ENCODE results near the gene ABHD17A. TPM values are rescaled to one million over a fixed set of nuclear protein-coding genes. Genes with fewer than 3 reads are reported as not detected.
"Not testable (repeated sequence)": the region's sequence is repeated elsewhere in the genome, so short reads cannot be mapped to it uniquely, and the experiment has no call there.

Gene ABHD17A
- total RNA-seq, 1 donor from 2014 or later: 73.9 TPM

DNA sequence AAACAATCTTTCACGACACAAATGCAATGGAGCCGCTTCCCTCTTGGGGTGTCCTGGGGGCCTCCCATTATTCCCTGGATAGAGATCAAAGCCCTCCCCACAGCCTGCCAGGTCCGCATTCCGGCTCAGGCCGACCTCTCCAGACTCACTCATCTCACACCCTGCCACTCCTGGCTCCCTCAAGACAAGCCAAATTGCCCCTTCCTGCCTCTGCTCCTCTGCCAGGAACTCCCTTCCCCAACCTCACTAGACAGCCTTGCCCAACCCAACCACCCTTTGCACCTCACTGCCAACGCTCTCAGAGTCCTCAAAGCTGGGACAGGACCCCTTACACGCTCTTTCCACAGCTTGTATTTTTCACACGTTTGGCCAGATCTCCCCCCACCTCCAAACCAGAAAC, 1.5 kb downstream of the ABHD17A start:
- Mint-ChIP-seq H3K4me3 (peak overlapping the region; percentile 97), H3K36me3 (ENCODE audit: low read depth) (no peaks in the 10 kb centered on the region), H3K27me3 (ENCODE audit: low read depth) (no peaks in the 10 kb centered on the region), H3K9me3 (no peaks in the 10 kb centered on the region), H3K4me1 (peaks cover 33% of the 10 kb centered on the region), H3K27ac (ENCODE audit: unreplicated experiment) (peak overlapping the region; percentile 89)
- no peak for TF ChIP-seq CTCF (conservative IDR thresholded peaks at IDR 0.05)
- no peak for DNase-seq (ENCODE audit: low read depth, low spot score)

DNA sequence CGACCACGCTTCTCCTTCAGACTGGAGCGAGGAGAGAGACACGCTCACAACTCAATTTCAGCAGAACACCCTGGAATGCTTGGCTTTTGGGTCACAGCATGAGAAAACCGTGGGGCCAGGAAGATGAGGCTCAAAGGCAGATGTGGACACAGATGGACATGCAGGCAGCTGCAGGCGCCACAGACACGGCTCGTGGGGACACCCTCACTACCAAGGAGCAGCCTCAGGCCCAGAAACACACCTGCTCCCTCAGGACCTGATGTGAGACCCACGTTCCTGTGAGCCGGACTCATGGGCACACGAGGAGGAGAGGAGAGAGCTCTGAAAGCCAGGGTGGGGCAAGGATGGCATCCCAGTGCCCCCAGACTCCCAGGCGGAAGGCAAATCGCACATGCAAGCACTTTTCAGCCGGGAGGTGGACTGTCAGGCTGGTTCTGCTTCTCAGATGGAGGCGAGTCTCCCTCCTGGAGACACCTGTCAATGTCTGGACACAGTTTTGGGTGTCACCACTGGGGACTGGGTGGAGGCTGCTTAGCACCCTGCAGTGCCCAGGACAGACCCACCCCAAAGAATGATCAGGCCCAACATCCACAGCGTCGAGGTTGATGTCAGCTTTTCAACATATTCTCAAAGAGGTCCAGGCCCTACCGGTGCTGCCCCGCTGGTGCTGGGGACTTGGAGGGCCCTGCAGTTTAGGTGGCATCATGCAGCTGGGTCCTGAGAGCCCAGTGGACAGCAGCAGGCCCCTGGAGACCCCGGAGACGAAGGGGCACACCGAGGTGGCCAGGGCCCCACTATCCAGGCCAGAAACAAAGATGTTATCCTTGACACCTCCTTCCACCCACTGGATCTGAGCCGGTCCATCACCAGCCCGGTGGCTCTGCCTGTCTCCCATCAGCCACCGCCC, 2.3 kb downstream of the ABHD17A start:
- no peaks in the 10 kb centered on the region for H3K9me3 Mint-ChIP-seq
- peak overlapping the region; percentile 86 for H3K27ac Mint-ChIP-seq (ENCODE audit: unreplicated experiment)
- no peak for TF ChIP-seq CTCF (conservative IDR thresholded peaks at IDR 0.05)
- H3K27me3 Mint-ChIP-seq (ENCODE audit: low read depth): no peaks in the 10 kb centered on the region
- H3K36me3 Mint-ChIP-seq (ENCODE audit: low read depth): no peaks in the 10 kb centered on the region
- no peak for DNase-seq (ENCODE audit: low read depth, low spot score)
- H3K4me3 Mint-ChIP-seq: peak overlapping the region; percentile 97
- H3K4me1 Mint-ChIP-seq: peaks cover 33% of the 10 kb centered on the region

DNA sequence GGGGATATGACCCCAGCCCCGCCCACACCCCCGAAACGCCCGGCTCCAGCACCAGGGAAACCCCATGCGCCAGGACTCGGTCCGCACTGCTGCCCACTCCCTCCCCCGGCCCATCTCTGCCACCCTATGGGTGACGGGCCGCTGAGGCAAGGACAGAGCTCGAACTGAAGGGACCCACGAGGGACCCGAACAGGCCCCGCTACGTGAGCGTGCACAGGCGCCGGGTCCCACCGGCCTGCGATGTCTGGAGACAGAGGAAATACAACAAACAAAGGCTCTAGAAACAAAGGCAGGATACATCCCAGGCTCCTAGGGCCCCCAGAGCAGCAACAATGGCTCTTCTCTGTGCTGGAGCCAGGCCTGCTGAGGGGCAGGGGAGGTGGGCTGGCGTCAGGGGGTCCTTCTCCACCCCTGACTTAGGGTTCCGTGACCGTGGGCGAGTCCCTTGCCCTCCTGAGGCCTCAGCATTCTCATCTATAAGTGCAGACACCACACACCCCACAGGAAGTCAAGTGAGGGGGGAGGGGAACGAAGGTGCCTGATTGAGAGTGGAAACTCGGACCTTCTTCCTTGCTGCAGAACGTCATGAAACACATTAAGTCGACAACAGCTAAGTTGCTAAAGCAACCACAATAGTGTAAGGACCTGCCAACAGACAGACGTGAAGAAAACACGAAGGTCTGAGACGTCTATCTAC, 3.1 kb downstream of the ABHD17A start:
- no peak for TF ChIP-seq CTCF (conservative IDR thresholded peaks at IDR 0.05)
- Mint-ChIP-seq H3K27ac (ENCODE audit: unreplicated experiment) (peak overlapping the region; percentile 86), H3K27me3 (ENCODE audit: low read depth) (no peaks in the 10 kb centered on the region), H3K4me3 (peak overlapping the region; percentile 97), H3K4me1 (peaks cover 30% of the 10 kb centered on the region), H3K36me3 (ENCODE audit: low read depth) (no peaks in the 10 kb centered on the region), H3K9me3 (no peaks in the 10 kb centered on the region)
- no peak for DNase-seq (ENCODE audit: low read depth, low spot score)

DNA sequence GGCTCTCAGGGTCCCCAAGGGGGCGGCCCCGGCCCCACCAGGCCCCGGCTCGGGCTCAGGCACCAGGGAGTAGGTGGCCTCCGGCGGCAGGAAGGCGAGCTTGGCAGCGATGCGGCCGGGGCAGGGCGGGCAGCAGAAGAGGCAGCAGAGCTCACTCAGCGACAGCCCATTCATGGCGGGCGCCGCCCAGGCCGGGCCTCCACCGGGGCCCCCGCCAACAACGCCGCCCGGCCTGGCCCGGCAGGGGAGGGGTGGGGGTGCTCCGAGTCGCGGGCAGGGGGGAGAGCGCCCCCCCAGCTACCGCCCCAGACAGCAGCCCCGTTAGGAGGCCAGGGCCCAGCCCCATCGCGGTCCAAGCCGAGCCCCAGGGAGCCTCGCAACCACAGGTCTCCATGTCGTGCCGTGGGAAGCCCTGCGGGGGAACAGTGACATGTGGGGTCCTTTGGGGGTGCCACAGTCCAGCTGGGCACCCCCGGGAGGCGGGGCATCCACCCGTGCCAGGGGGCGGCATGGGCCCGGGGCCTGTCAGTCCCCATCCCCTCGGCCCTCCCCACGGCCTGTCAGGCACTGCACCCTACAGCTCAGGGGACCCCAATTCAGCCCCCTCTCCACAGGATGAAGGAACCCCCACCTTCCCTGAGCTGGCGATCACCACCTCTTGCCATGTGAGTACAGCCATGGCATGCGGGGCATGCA, 3.8 kb downstream of the ABHD17A start:
- H3K4me3 Mint-ChIP-seq, H3K9me3 Mint-ChIP-seq: not testable (repeated sequence)

GRCh38 chr19:1880611-1881392, 4.5 kb downstream of the ABHD17A start:
- no peak for TF ChIP-seq CTCF (conservative IDR thresholded peaks at IDR 0.05)
- H3K27ac Mint-ChIP-seq (ENCODE audit: unreplicated experiment): no peak overlapping the region
- H3K9me3 Mint-ChIP-seq: no peaks in the 10 kb centered on the region
- no peak for DNase-seq (ENCODE audit: low read depth, low spot score)
- H3K36me3 Mint-ChIP-seq (ENCODE audit: low read depth): peaks cover 2% of the 10 kb centered on the region
- no peaks in the 10 kb centered on the region for H3K27me3 Mint-ChIP-seq (ENCODE audit: low read depth)
- peaks cover 33% of the 10 kb centered on the region for H3K4me1 Mint-ChIP-seq
- H3K4me3 Mint-ChIP-seq: no peak overlapping the region

More for the DNA sequence above, 3.8 kb downstream of the ABHD17A start:
- not testable (repeated sequence) for H3K36me3 Mint-ChIP-seq (ENCODE audit: low read depth); DNase-seq (ENCODE audit: low read depth, low spot score); H3K27me3 Mint-ChIP-seq (ENCODE audit: low read depth); H3K27ac Mint-ChIP-seq (ENCODE audit: unreplicated experiment)
- peaks cover 28% of the 10 kb centered on the region for H3K4me1 Mint-ChIP-seq

GRCh38 chr19:1879982-1880381, 5.3 kb downstream of the ABHD17A start:
- not testable (repeated sequence) for H3K36me3 Mint-ChIP-seq (ENCODE audit: low read depth); H3K9me3 Mint-ChIP-seq; H3K27me3 Mint-ChIP-seq (ENCODE audit: low read depth); DNase-seq (ENCODE audit: low read depth, low spot score); H3K27ac Mint-ChIP-seq (ENCODE audit: unreplicated experiment)
- peak overlapping the region; percentile 19 for H3K4me3 Mint-ChIP-seq
- H3K4me1 Mint-ChIP-seq: peaks cover 39% of the 10 kb centered on the region

DNA sequence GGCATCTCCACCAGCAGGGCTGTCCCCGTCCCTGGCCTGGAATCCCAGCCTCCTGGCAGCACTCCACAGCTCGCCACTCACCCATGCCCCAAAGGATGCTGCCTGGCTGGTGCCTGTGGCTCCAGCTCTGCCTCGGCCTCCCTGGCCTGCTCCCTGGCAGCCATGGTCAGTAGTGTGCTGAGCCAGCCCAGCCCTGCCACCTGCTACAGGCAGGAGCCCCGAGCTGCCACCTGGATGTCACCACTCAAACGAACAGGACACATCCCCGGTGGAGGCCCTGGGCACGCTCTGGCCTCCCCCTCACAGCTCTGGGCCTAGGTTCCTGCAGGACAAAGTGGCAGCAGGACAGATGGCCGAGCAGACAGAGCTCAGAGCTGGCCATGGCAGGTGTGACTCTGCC, 6.7 kb downstream of the ABHD17A start:
- not testable (repeated sequence) for H3K27me3 Mint-ChIP-seq (ENCODE audit: low read depth); H3K36me3 Mint-ChIP-seq (ENCODE audit: low read depth); H3K9me3 Mint-ChIP-seq; DNase-seq (ENCODE audit: low read depth, low spot score); H3K4me3 Mint-ChIP-seq; H3K27ac Mint-ChIP-seq (ENCODE audit: unreplicated experiment)
- H3K4me1 Mint-ChIP-seq: peaks cover 40% of the 10 kb centered on the region

- H3K27me3 Mint-ChIP-seq (ENCODE audit: low read depth); DNase-seq (ENCODE audit: low read depth, low spot score); H3K9me3 Mint-ChIP-seq; H3K27ac Mint-ChIP-seq (ENCODE audit: unreplicated experiment); H3K4me3 Mint-ChIP-seq; H3K36me3 Mint-ChIP-seq (ENCODE audit: low read depth): not testable (repeated sequence)
- peaks cover 27% of the 10 kb centered on the region for H3K4me1 Mint-ChIP-seq
Measured at GRCh38 chr19:1877280-1877660, 8.0 kb downstream of the ABHD17A start.
